Stomach (tissue), 4 donors: ENCODE measurements around the gene LMO3.

Experiments
- CTCF ChIP-seq, 7 experiments: fragments of 450-650 bp in 4 of 7; fragments of 200-600 bp in 3 of 7; sonication (generic) in 3 of 7; IDR thresholded peaks; one replicate each; pipeline ENCODE4 v1.5.1; 2016 to 2019; ENCODE audit warnings: antibody characterized with exemption in 7 of 7, control low read depth in 2 of 7, mild to moderate bottlenecking in 1 of 7
- POLR2A ChIP-seq, 4 donors: fragments of 450-650 bp; IDR thresholded peaks; one replicate each; pipeline ENCODE4 v1.6.1; 2016; ENCODE audit warnings: antibody characterized with exemption in 4 of 4, control low read depth in 2 of 4, mild to moderate bottlenecking in 1 of 4, moderate library complexity in 1 of 4

- TF ChIP-seq POLR2A (IDR thresholded peaks at IDR 0.05) (no peak), CTCF (IDR thresholded peaks at IDR 0.05) (no peak)
Measured at GRCh38 chr12:16618256-16618655, 12.3 kb upstream of the LMO3 start.
